SK-N-MC (cell line): ENCODE measurements around the gene CFC1B.
"Not testable (repeated sequence)": the region's sequence is repeated elsewhere in the genome, so short reads cannot be mapped to it uniquely, and the experiment has no call there.

Source experiments
- EZH2 ChIP-seq: fragments of 200-600 bp; sonication (generic); IDR thresholded peaks from one replicate; pipeline ENCODE4 v1.6.1; 2017; ENCODE audit warnings: antibody characterized with exemption
- POLR2AphosphoS5 ChIP-seq: IDR thresholded peaks from 2 replicates; pipeline ENCODE4 v1.6.1; 2012; ENCODE audit warnings: mild to moderate bottlenecking, low read depth, low read length, borderline replicate concordance

GRCh38 chr2:130520992-130521391, at the start of gene CFC1B:
- not testable (repeated sequence) for TF ChIP-seq POLR2AphosphoS5, EZH2
